Mucosa of descending colon (tissue), 3 donors: Measurements from ENCODE around the gene TMEM267. TPM values are rescaled to one million over a fixed set of nuclear protein-coding genes. Genes with fewer than 3 reads are reported as not detected.
"Not testable (repeated sequence)": the region's sequence is repeated elsewhere in the genome, so short reads cannot be mapped to it uniquely, and the experiment has no call there.

ENCODE experiments used
- ATAC-seq: fragments of 200-7000 bp; cut with Tn5 transposase; one replicate; pipeline ENCODE4 v1.9.1; 2020; ENCODE audit warnings: mild to moderate bottlenecking, moderate library complexity
- DNase-seq, 3 donors: peaks; one replicate each; pipeline ENCODE4 v3.0.0-alpha.2; 2020
- H3K36me3 ChIP-seq: fragments of 200-600 bp; one replicate; pipeline ENCODE4 v1.8.0; 2021; ENCODE audit warnings: low read depth, mild to moderate bottlenecking
- H3K4me1 ChIP-seq: fragments of 200-600 bp; one replicate; pipeline ENCODE4 v1.8.0; 2021; ENCODE audit warnings: low read depth, mild to moderate bottlenecking
- H3K4me3 ChIP-seq: fragments of 200-600 bp; one replicate; pipeline ENCODE4 v1.8.0; 2021; ENCODE audit warnings: mild to moderate bottlenecking
- H3K9me3 ChIP-seq: fragments of 200-600 bp; one replicate; pipeline ENCODE4 v1.8.0; 2021; ENCODE audit warnings: mild to moderate bottlenecking
- intact Hi-C, 2 donors: fragments of 100-400 bp; cut with DNase I in 1 of 2; cut with micrococcal nuclease in 1 of 2; formaldehyde crosslinking; loops; one replicate each; pipeline versions ENCODE4 v1.11.0 to v1.11.1; 2022; cut with DNase I, micrococcal nuclease
- total RNA-seq, 3 donors: library from RNA; stranded (reverse); fragmentation: NEBNext Ultra II Directional in 2 of 3; extraction: Animal tissue kit (Norgen Biotek cat#: 25700) in 2 of 3; gene quantifications; one replicate each; pipeline versions ENCODE4 v1.2.1 to v1.2.4, GENCODE V29; 2021 to 2023
- TF ChIP-seq, protein P1 (sequence below): fragments of 200-600 bp; IDR thresholded peaks from one replicate; pipeline ENCODE4 v1.8.0; 2022; ENCODE audit warnings: antibody characterized with exemption, mild to moderate bottlenecking
- donor health status: DM: no; HTN: no; CAD: no; lungs with moderate emphysema.
- donor health status: DM: no; HTN: no; CAD: no.
- donor health status: DM: no; HTN: yes; CAD: no.

Gene TMEM267
- total RNA-seq, 3 donors from 2014 or later, result 8.2 to 10.7 (median 10.6) TPM

DNA sequence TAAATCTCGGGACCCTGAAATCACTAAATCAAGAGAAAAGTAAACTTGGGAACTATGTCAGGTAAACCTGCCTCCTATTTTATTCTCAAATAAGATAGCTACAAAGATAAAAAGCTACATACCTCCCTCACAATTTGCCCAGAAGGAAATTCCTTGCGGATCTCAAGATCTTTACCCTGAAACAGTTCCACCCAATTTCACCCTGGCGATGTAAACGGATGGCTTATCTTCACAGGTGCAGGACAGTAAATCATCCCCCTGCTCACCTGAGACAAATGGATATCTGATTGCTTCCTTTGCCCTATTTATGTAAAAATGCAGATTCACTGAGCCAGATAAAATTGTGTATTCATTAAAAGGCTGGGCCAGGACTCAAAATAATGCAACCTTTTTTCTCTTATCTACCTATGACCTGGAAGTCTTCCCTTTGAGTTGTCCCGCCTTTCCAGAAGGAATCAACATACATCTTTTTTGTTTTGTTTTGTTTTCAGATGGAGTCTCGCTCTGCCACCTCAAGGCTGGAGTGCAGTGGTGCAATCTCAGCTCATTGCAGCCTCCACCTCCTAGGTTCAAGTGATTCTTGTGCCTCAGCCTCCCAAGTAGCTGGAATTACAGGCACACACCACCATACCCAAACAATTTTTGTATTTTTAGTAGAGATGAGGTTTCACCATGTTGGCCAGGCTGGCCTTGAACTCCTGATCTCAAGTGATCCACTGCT is 13.8 kb downstream of the TMEM267 start:
- intact Hi-C loops, result no loop called here
- Histone ChIP-seq H3K9me3 (peaks cover 6% of the 10 kb centered on the region), H3K4me1 (no peaks in the 10 kb centered on the region), H3K36me3 (no peaks in the 10 kb centered on the region), H3K4me3 (no peak overlapping the region)
- ATAC-seq, result peak; percentile 58
- peak in 2 of 3 donors; percentile 22 to 33 for DNase-seq
- TF ChIP-seq, protein P1, sequence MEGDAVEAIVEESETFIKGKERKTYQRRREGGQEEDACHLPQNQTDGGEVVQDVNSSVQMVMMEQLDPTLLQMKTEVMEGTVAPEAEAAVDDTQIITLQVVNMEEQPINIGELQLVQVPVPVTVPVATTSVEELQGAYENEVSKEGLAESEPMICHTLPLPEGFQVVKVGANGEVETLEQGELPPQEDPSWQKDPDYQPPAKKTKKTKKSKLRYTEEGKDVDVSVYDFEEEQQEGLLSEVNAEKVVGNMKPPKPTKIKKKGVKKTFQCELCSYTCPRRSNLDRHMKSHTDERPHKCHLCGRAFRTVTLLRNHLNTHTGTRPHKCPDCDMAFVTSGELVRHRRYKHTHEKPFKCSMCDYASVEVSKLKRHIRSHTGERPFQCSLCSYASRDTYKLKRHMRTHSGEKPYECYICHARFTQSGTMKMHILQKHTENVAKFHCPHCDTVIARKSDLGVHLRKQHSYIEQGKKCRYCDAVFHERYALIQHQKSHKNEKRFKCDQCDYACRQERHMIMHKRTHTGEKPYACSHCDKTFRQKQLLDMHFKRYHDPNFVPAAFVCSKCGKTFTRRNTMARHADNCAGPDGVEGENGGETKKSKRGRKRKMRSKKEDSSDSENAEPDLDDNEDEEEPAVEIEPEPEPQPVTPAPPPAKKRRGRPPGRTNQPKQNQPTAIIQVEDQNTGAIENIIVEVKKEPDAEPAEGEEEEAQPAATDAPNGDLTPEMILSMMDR, result no peak

DNA sequence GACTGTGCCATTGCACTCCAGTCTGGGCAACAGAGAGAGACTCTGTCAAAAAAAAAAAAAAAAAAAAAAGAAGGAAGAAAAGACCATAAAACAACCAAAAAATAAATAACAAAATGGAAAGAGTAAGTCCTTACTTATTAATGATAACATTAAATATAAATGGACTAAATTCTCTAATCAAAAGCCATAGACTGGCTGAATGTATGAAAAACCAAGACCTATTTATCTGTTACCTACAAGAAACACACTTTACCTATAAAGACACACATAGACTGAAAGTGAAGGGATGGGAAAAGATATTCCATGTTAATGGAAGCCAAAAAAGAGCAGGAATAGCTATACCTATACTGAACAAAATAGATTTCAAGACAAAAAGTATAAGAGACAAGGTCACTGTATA is 16.6 kb downstream of the TMEM267 start:
- ATAC-seq (no peak), DNase-seq (no peak)
- intact Hi-C loops, result no loop called here
- Histone ChIP-seq H3K36me3 (no peaks in the 10 kb centered on the region), H3K4me3 (no peak overlapping the region), H3K4me1 (no peaks in the 10 kb centered on the region), H3K9me3 (peaks cover 6% of the 10 kb centered on the region)
- TF ChIP-seq, protein P1, result no peak

DNA sequence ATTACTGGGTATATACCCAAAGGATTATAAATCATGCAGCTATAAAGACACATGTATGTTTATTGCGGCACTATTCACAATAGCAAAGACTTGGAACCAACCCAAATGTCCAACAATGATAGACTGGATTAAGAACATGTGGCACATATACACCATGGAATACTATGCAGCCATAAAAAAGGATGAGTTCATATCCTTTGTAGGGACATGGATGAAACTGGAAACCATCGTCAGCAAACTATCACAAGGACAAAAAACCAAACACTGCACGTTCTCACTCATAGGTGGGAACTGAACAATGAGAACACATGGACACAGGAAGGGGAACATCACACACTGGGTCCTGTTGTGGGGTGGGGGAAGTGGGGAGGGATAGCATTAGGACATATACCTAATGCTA is 18.2 kb downstream of the TMEM267 start:
- H3K9me3 ChIP-seq, intact Hi-C loops, H3K4me3 ChIP-seq, H3K36me3 ChIP-seq, ATAC-seq, DNase-seq, H3K4me1 ChIP-seq: not testable (repeated sequence)

DNA sequence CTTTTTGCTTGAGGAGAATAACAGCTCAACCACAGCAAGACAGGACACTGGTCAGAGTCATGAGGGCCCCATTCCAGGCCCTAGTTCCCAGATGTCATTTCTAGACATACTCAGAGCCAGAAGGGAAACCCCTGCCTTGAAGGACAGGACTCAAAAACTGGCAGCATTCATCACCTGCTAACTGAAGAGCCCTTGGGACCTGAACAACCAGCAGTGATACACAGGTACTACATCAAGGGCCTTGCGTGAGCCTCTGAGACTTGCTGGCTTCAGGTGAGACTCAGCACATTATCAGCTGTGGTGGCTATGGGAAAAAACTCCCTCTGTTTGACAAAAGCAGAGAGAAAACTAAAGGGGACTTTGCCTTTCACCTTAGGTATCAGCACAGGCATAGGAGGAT is 22.6 kb downstream of the TMEM267 start:
- Histone ChIP-seq H3K4me3 (no peak overlapping the region), H3K36me3 (no peaks in the 10 kb centered on the region), H3K4me1 (no peaks in the 10 kb centered on the region), H3K9me3 (peaks cover 2% of the 10 kb centered on the region)
- TF ChIP-seq, protein P1, result no peak
- intact Hi-C loops, result no loop called here
- no peak for DNase-seq
- ATAC-seq, result no peak

DNA sequence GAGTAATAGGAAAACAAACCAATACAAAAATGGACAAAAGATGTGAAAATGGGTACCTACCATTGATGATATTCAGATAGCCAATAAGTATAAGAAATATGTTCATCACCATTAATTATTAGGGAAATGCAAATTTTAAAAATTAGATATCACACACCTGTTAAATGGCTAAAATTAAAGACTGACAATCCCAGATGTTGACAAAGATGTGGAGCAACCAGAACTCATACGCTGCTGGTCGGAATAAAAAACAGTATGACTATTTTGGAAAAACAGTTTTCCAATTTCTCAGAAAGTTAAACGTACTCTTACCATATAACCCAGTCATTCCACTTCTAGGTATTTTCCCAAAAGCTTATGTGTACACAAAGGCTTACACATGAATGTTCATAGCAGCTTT is 27.1 kb downstream of the TMEM267 start:
- H3K36me3 ChIP-seq, result no peaks in the 10 kb centered on the region
- no peak overlapping the region for H3K4me3 ChIP-seq
- TF ChIP-seq, protein P1, result no peak
- H3K4me1 ChIP-seq, result no peaks in the 10 kb centered on the region
- no peaks in the 10 kb centered on the region for H3K9me3 ChIP-seq
- intact Hi-C loops, result no loop called here
- DNase-seq, result no peak
- no peak for ATAC-seq

DNA sequence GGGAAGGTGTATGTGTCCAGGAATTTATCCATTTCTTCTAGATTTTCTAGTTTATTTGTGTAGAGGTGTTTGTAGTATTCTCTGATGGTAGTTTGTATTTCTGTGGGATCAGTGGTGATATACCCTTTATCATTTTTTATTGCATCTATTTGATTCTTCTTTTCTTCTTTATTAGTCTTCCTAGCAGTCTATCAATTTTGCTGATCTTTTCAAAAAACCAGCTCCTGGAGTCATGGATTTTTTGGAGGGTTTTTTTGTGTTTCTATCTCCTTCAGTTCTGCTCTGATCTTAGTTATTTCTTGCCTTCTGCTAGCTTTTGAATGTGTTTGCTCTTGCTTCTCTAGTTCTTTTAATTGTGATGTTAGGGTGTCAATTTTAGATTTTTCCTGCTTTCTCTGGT is 42.1 kb downstream of the TMEM267 start:
- H3K9me3 ChIP-seq, result peaks cover 24% of the 10 kb centered on the region
- H3K4me3 ChIP-seq, H3K4me1 ChIP-seq, ATAC-seq, DNase-seq, H3K36me3 ChIP-seq, intact Hi-C loops: not testable (repeated sequence)
